ENCODE measurements around the gene GPR17. TPM values are rescaled to one million over a fixed set of nuclear protein-coding genes. Genes with fewer than 3 reads are reported as not detected.

GPR17 gene
- total and polyA plus RNA-seq, 4 donors, result 0.03 to 0.14 (median 0.07) TPM; not detected in 1

DNA sequence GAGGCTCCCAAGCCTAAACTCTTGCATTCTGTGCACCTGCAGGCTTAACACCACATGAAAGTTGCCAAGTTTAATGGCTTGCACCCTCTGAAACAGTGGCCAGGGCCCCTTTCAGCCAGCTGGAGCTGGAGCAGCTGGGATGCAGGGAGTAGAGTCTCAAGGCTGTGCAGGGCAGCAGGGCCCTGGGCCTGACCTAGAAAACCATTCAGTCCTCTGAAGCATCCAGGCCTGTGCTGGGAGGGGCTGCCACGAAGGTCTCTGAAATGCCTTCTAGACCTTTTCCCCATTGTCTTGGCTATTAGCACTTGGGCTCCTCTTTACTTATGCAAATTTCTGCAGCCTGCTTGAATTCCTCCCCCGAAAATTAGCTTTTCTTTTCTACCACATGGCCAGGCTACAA is 44.7 kb downstream of the GPR17 start:
- Histone ChIP-seq H3K27ac (ENCODE audit: low read depth in 1 of 2, low read length in 2 of 2) (no peak overlapping the region), H3K27me3 (ENCODE audit: control insufficient read depth in 4 of 4, insufficient read depth in 4 of 4, low read length in 3 of 4) (no peaks in the 10 kb centered on the region), H3K36me3 (ENCODE audit: control insufficient read depth in 4 of 4, insufficient read depth in 3 of 4, low read depth in 1 of 4, low read length in 3 of 4) (no peaks in the 10 kb centered on the region), H3K9ac (ENCODE audit: low read depth in 1 of 2, low read length in 2 of 2) (no peak overlapping the region), H3K4me3 (ENCODE audit: low read depth in 1 of 3, low read length in 3 of 3) (no peak overlapping the region), H3K4me1 (ENCODE audit: control insufficient read depth in 4 of 4, insufficient read depth in 4 of 4, low read length in 3 of 4) (peaks cover 0 to 3% (median 0%) of the 10 kb centered on the region in 4 donors), H3K9me3 (ENCODE audit: control insufficient read depth in 4 of 4, low read length in 3 of 4) (peaks cover 0 to 3% (median 0%) of the 10 kb centered on the region in 4 donors)
- TF ChIP-seq RAD21 (IDR thresholded peaks at IDR 0.05) (no peak), HNF4A (conservative IDR thresholded peaks at IDR 0.05) (no peak), JUND (IDR thresholded peaks at IDR 0.05) (no peak), ATF3 (IDR thresholded peaks at IDR 0.05) (no peak)
- no peak for DNase-seq (ENCODE audit: low spot score)
- WGBS, result 89% methylated on average over 2 of the region's 2 CpGs

DNA sequence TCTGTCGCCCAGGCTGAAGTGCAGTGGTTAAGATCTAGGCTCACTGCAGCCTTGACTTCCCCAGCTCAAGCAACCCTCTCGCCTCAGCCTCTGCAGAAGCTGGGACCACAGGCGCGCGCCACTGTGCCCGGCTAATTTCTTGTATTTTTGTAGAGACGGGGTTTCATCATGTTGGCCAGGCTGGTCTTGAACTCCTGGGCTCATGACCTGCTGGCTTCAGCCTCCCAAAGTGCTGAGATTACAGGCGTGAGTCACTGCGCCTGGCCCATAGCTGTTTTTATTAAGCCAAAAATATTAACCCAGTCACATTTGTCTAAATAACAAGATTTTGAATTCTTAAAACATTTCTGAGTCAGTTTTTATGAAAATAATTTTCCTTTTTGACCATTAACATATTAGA is 49.0 kb downstream of the GPR17 start:
- TF ChIP-seq, protein P1, sequence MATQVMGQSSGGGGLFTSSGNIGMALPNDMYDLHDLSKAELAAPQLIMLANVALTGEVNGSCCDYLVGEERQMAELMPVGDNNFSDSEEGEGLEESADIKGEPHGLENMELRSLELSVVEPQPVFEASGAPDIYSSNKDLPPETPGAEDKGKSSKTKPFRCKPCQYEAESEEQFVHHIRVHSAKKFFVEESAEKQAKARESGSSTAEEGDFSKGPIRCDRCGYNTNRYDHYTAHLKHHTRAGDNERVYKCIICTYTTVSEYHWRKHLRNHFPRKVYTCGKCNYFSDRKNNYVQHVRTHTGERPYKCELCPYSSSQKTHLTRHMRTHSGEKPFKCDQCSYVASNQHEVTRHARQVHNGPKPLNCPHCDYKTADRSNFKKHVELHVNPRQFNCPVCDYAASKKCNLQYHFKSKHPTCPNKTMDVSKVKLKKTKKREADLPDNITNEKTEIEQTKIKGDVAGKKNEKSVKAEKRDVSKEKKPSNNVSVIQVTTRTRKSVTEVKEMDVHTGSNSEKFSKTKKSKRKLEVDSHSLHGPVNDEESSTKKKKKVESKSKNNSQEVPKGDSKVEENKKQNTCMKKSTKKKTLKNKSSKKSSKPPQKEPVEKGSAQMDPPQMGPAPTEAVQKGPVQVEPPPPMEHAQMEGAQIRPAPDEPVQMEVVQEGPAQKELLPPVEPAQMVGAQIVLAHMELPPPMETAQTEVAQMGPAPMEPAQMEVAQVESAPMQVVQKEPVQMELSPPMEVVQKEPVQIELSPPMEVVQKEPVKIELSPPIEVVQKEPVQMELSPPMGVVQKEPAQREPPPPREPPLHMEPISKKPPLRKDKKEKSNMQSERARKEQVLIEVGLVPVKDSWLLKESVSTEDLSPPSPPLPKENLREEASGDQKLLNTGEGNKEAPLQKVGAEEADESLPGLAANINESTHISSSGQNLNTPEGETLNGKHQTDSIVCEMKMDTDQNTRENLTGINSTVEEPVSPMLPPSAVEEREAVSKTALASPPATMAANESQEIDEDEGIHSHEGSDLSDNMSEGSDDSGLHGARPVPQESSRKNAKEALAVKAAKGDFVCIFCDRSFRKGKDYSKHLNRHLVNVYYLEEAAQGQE (IDR thresholded peaks at IDR 0.05), result no peak
- TF ChIP-seq RAD21 (IDR thresholded peaks at IDR 0.05) (no peak), HNF4A (conservative IDR thresholded peaks at IDR 0.05) (no peak), RXRA (IDR thresholded peaks at IDR 0.05) (no peak), TAF1 (conservative IDR thresholded peaks at IDR 0.05) (no peak), ZBTB33 (IDR thresholded peaks at IDR 0.05) (no peak), HNF4G (IDR thresholded peaks at IDR 0.05) (no peak), MAX (IDR thresholded peaks at IDR 0.05) (no peak), EGR1 (IDR thresholded peaks at IDR 0.05; ENCODE audit: low read depth in 2 of 2) (no peak), FOXA2 (IDR thresholded peaks at IDR 0.05) (no peak), YY1 (IDR thresholded peaks at IDR 0.05) (no peak), FOXA1 (IDR thresholded peaks at IDR 0.05) (no peak), CTCF (IDR thresholded peaks at IDR 0.05; ENCODE audit: low read depth, low read length, missing input control) (no peak), GABPA (IDR thresholded peaks at IDR 0.05 in 1 of 2, conservative IDR thresholded peaks at IDR 0.05 in 1 of 2) (no peak), NR2F2 (IDR thresholded peaks at IDR 0.05) (no peak), JUND (IDR thresholded peaks at IDR 0.05) (no peak), ATF3 (IDR thresholded peaks at IDR 0.05) (no peak), SP1 (IDR thresholded peaks at IDR 0.05) (no peak)
- Histone ChIP-seq H3K4me3 (ENCODE audit: low read depth in 1 of 3, low read length in 3 of 3) (no peak overlapping the region), H3K27me3 (ENCODE audit: control insufficient read depth in 4 of 4, insufficient read depth in 4 of 4, low read length in 3 of 4) (no peaks in the 10 kb centered on the region), H3K36me3 (ENCODE audit: control insufficient read depth in 4 of 4, insufficient read depth in 3 of 4, low read depth in 1 of 4, low read length in 3 of 4) (no peaks in the 10 kb centered on the region), H3K9me3 (ENCODE audit: control insufficient read depth in 4 of 4, low read length in 3 of 4) (no peaks in the 10 kb centered on the region), H3K4me1 (ENCODE audit: control insufficient read depth in 4 of 4, insufficient read depth in 4 of 4, low read length in 3 of 4) (peaks cover 0 to 3% (median 0%) of the 10 kb centered on the region in 4 donors), H3K27ac (ENCODE audit: low read depth in 1 of 2, low read length in 2 of 2) (no peak overlapping the region), H3K9ac (ENCODE audit: low read depth in 1 of 2, low read length in 2 of 2) (no peak overlapping the region)
- DNase-seq (ENCODE audit: low spot score), result no peak
- WGBS, result 96% methylated on average over 9 of the region's 9 CpGs

Measured in liver (tissue), 9 donors.